T-cell (primary cell): ENCODE measurements around the gene MYRIP. TPM values are rescaled to one million over a fixed set of nuclear protein-coding genes. Genes with fewer than 3 reads are reported as not detected.

Source experiments
- ATAC-seq, 4 experiments: fragments of 200-7000 bp in 3 of 4; fragments of 150-1000 bp in 1 of 4; cut with Tn5 transposase; replicated peaks in 1 of 4; 1 replicate in 3 of 4; 2 replicates in 1 of 4; pipeline ENCODE4 v1.10.0; 2021; ENCODE audit warnings: moderate library complexity in 3 of 4, mild to moderate bottlenecking in 2 of 4, moderate number of reproducible peaks in 1 of 4
- CTCF ChIA-PET, 2 donors: fragments of 300-600 bp; sonication (Branson Sonifier 250); formaldehyde crosslinking; loops; one replicate each; lab custom pipeline; 2022; ENCODE audit warnings: antibody characterized with exemption in 2 of 2; lab: Charles Lee
- POLR2A ChIA-PET, 2 donors: fragments of 300-600 bp; sonication (Branson Sonifier 250); formaldehyde crosslinking; loops; one replicate each; lab custom pipeline; 2022; ENCODE audit warnings: antibody characterized with exemption in 2 of 2; lab: Charles Lee
- DNase-seq, 35 experiments: peaks; one replicate each; pipeline versions ENCODE4 v3.0.0 to v3.0.0-alpha.2; 2013 to 2023
- H3K27ac ChIP-seq: one replicate; pipeline ENCODE4 v1.5.1; 2013; ENCODE audit warnings: low read length
- H3K27me3 ChIP-seq, 2 experiments: replicated peaks in 1 of 2; 1 replicate in 1 of 2; 2 replicates in 1 of 2; pipeline versions ENCODE4 v1.6.1 to v1.7.0; 2013; ENCODE audit warnings: low read length in 1 of 2, mixed read lengths in 1 of 2; ENCODE audit not compliant: control insufficient read depth in 2 of 2, insufficient read depth in 2 of 2; ENCODE audit errors: extremely low read depth in 1 of 2
- H3K36me3 ChIP-seq, 2 donors: 1 replicate in 1 of 2; 2 replicates in 1 of 2; pipeline versions ENCODE4 v1.6.1 to v1.7.0; 2013; ENCODE audit warnings: low read length in 1 of 2; ENCODE audit not compliant: control insufficient read depth in 2 of 2, insufficient read depth in 1 of 2; ENCODE audit errors: extremely low read depth in 1 of 2
- H3K4me1 ChIP-seq, 2 experiments: 1 replicate in 1 of 2; 2 replicates in 1 of 2; pipeline versions ENCODE4 v1.6.1 to v1.7.0; 2013; ENCODE audit warnings: low read length in 2 of 2, mixed read lengths in 1 of 2; ENCODE audit not compliant: insufficient read depth in 2 of 2, control insufficient read depth in 1 of 2; ENCODE audit errors: extremely low read depth in 1 of 2
- H3K4me3 ChIP-seq, 2 donors: 1 replicate in 1 of 2; 2 replicates in 1 of 2; pipeline versions ENCODE4 v1.5.1 to v1.7.0; 2013; ENCODE audit warnings: mild to moderate bottlenecking in 2 of 2, low read length in 1 of 2, moderate library complexity in 1 of 2; ENCODE audit not compliant: control insufficient read depth in 1 of 2; ENCODE audit errors: extremely low read depth in 1 of 2
- H3K9me3 ChIP-seq: 2 replicates; pipeline ENCODE4 v1.7.0; 2013
- H3K27ac Mint-ChIP-seq, 2 donors: one replicate each; pipeline ENCODE4 v1.8.0; 2020 to 2021; ENCODE audit warnings: mild to moderate bottlenecking in 2 of 2, mixed read lengths in 2 of 2
- H3K27me3 Mint-ChIP-seq, 2 donors: one replicate each; pipeline ENCODE4 v1.8.0; 2021 to 2022; ENCODE audit warnings: mixed read lengths in 2 of 2
- H3K36me3 Mint-ChIP-seq: one replicate; pipeline ENCODE4 v1.8.0; 2021; ENCODE audit warnings: mixed read lengths
- H3K4me1 Mint-ChIP-seq, 3 donors: one replicate each; pipeline ENCODE4 v1.8.0; 2020 to 2022; ENCODE audit warnings: mixed read lengths in 3 of 3, mild to moderate bottlenecking in 1 of 3
- H3K4me3 Mint-ChIP-seq, 3 donors: one replicate each; pipeline ENCODE4 v1.8.0; 2020 to 2022; ENCODE audit warnings: mild to moderate bottlenecking in 3 of 3, mixed read lengths in 3 of 3, moderate library complexity in 3 of 3
- H3K9me3 Mint-ChIP-seq, 3 donors: one replicate each; pipeline ENCODE4 v1.8.0; 2020 to 2022; ENCODE audit warnings: mixed read lengths in 3 of 3
- WGBS: methylation state at CpG from one replicate; pipeline ENCODE4 v1.1.5; 2013; ENCODE audit warnings: missing lambda C conversion rate; ENCODE audit not compliant: insufficient coverage; 5-methylcytosine and 5-hydroxymethylcytosine counted together
- total RNA-seq, 35 experiments: library from RNA in 6 of 35; stranded (reverse) in 6 of 35; fragments of 120-200 nt in 1 of 35; gene quantifications; one replicate each; pipeline versions ENCODE4 v1.2.1 to v1.2.4 and lab custom pipeline; 2013 to 2026

MYRIP gene
- total RNA-seq, 5 donors from 2014 or later (not counting 1 experiment from before 2014, with no cell fraction given) = not detected

DNA sequence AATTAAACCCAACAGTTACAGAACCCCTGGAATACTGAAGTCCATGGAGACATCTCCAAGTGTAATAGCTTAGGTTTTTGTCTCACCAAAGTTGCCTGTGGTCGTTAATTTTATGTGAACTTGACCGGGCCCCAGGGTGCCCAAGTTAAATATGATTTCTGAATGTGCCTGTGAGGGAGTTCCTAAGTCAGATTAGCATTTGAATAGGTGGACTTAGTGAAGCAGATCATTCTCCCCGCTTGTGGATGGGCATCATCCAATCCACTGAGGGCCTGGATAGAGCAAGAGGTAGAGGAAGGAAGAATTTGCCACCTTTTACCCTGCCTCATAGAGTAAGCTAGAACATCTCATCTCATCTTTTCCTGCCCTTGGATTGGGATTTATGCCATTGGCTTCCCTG lies 203.0 kb downstream of the MYRIP start:
- no peaks in the 10 kb centered on the region for H3K9me3 ChIP-seq
- H3K27ac Mint-ChIP-seq = no peak overlapping the region
- H3K9me3 Mint-ChIP-seq = no peaks in the 10 kb centered on the region
- peaks cover 3 to 4% of the 10 kb centered on the region in 2 donors for H3K27me3 Mint-ChIP-seq
- DNase-seq = no peak
- H3K36me3 ChIP-seq = no peaks in the 10 kb centered on the region
- H3K4me3 ChIP-seq = no peak overlapping the region
- CTCF ChIA-PET = no interaction called here
- H3K4me3 Mint-ChIP-seq = no peak overlapping the region
- H3K36me3 Mint-ChIP-seq = no peaks in the 10 kb centered on the region
- WGBS = no CpG with 5 or more reads among the region's 3 CpGs
- no peaks in the 10 kb centered on the region for H3K4me1 ChIP-seq
- POLR2A ChIA-PET = no interaction called here
- ATAC-seq = no peak
- no peaks in the 10 kb centered on the region for H3K4me1 Mint-ChIP-seq
- no peaks in the 10 kb centered on the region for H3K27me3 ChIP-seq
- no peak overlapping the region for H3K27ac ChIP-seq

DNA sequence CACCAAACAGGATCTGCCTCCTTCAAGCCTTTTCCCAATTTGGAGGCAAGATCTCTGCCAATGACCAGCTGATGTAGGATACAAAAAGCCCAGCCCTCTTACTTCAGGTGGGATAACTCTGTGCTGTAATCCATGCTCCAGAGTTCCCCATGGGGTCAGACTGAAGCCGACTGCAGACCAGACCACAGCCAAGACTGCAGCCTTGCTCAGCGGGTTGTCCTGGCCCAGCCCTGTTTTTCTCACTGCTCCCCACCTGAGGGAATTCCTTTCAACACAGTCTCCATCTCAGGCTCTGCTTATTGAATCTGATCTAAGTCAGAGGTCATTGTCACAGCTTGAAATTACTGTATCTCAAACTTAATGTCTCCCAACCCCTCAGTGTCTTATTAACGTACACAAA lies 207.0 kb downstream of the MYRIP start:
- Histone ChIP-seq H3K4me1 (no peaks in the 10 kb centered on the region), H3K27ac (no peak overlapping the region), H3K36me3 (no peaks in the 10 kb centered on the region), H3K4me3 (no peak overlapping the region), H3K27me3 (no peaks in the 10 kb centered on the region), H3K9me3 (no peaks in the 10 kb centered on the region)
- no peaks in the 10 kb centered on the region for H3K36me3 Mint-ChIP-seq
- ChIA-PET POLR2A (no interaction called here), CTCF (no interaction called here)
- no peaks in the 10 kb centered on the region for H3K4me1 Mint-ChIP-seq
- DNase-seq (no peak), ATAC-seq (no peak)
- H3K4me3 Mint-ChIP-seq = no peak overlapping the region
- no peak overlapping the region for H3K27ac Mint-ChIP-seq
- H3K27me3 Mint-ChIP-seq = peaks cover 4 to 11% of the 10 kb centered on the region in 2 donors
- 82% methylated on average over 2 of the region's 3 CpGs for WGBS
- no peaks in the 10 kb centered on the region for H3K9me3 Mint-ChIP-seq

DNA sequence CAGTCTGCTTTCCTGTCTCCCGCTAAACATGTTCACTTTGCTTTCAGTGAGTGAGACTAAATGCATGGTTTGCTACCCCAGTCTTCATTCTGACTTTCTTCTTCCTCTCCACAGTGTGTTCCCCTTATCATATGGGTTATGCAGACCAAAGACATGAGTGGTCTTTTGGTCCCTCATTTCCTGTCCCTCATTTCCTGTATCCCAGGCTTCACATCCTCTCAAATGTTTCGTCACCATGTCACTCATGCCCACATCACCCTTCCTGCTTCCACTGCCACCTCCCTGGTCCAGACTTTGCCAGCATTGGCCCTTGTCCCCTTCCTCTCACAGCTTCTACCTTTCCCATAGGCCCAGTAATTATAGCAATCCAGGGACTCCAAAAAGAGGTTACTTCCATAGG lies 209.0 kb downstream of the MYRIP start:
- no peak overlapping the region for H3K4me3 Mint-ChIP-seq
- POLR2A ChIA-PET = no interaction called here

DNA sequence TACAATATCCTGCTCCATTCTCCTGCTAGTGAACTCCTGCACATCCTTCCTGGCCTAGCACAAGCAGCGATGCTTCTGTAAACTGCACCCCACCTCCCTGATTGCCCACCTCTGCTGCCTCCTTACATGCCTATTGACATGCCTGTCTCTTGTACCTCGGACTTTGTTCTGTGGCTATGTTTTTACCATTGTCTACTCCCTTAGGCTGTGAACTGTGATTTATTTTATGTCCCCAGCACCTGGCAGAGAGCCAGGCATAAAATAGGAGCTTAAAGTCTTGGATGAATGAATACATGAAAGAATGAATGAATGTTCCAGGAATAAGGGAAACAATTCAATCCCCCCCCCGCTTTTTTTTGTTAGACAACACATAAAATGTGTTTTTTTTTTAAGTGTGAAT lies 210.0 kb downstream of the MYRIP start:
- ATAC-seq (no peak), DNase-seq (no peak)
- H3K36me3 Mint-ChIP-seq = no peaks in the 10 kb centered on the region
- H3K4me1 Mint-ChIP-seq = no peaks in the 10 kb centered on the region
- H3K27ac Mint-ChIP-seq = no peak overlapping the region
- Histone ChIP-seq H3K4me3 (no peak overlapping the region), H3K4me1 (no peaks in the 10 kb centered on the region), H3K27ac (no peak overlapping the region), H3K36me3 (no peaks in the 10 kb centered on the region), H3K27me3 (no peaks in the 10 kb centered on the region), H3K9me3 (no peaks in the 10 kb centered on the region)
- WGBS = 100% methylated on average over 1 of the region's 3 CpGs
- POLR2A ChIA-PET = no interaction called here
- CTCF ChIA-PET = no interaction called here
- peaks cover 8 to 26% of the 10 kb centered on the region in 2 donors for H3K27me3 Mint-ChIP-seq
- H3K4me3 Mint-ChIP-seq = no peak overlapping the region
- peaks cover 0 to 4% (median 2%) of the 10 kb centered on the region in 3 donors for H3K9me3 Mint-ChIP-seq

More for the DNA sequence above, 209.0 kb downstream of the MYRIP start:
- H3K27ac ChIP-seq = no peak overlapping the region
- no peaks in the 10 kb centered on the region for H3K4me1 ChIP-seq
- H3K27me3 ChIP-seq = no peaks in the 10 kb centered on the region
- Mint-ChIP-seq H3K4me1 (no peaks in the 10 kb centered on the region), H3K36me3 (no peaks in the 10 kb centered on the region), H3K27ac (no peak overlapping the region), H3K27me3 (peaks cover 8 to 22% of the 10 kb centered on the region in 2 donors), H3K9me3 (no peaks in the 10 kb centered on the region)
- H3K4me3 ChIP-seq = no peak overlapping the region
- ATAC-seq = no peak
- no peak for DNase-seq
- no peaks in the 10 kb centered on the region for H3K36me3 ChIP-seq
- CTCF ChIA-PET = no interaction called here
- no peaks in the 10 kb centered on the region for H3K9me3 ChIP-seq
- 66% methylated on average over 2 of the region's 2 CpGs for WGBS

DNA sequence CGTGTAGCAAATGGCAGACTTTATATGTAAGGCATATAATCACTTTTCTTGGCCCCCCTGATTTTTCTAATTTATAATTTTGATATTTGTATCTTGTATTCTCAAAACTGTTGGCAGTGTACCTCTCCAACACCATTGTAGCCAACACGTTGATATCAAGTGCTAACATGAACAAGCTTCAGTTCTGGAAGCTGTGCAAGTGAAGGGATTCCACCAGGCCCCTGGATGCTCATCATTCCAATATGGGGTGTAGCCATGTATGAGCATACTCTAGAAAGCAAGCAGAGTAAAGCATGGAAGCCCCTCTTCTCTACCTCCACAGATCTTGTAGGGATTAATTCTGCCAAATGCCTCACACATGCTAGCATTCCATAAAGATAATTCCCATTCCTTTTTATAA lies 211.3 kb downstream of the MYRIP start:
- DNase-seq (no peak), ATAC-seq (no peak)
- Histone ChIP-seq H3K4me3 (no peak overlapping the region), H3K36me3 (no peaks in the 10 kb centered on the region), H3K27ac (no peak overlapping the region), H3K27me3 (no peaks in the 10 kb centered on the region), H3K4me1 (no peaks in the 10 kb centered on the region), H3K9me3 (no peaks in the 10 kb centered on the region)
- Mint-ChIP-seq H3K27me3 (peaks cover 8 to 26% of the 10 kb centered on the region in 2 donors), H3K27ac (no peak overlapping the region), H3K4me1 (no peaks in the 10 kb centered on the region), H3K36me3 (no peaks in the 10 kb centered on the region), H3K4me3 (no peak overlapping the region), H3K9me3 (peaks cover 6 to 11% (median 8%) of the 10 kb centered on the region in 3 donors)
- no CpG with 5 or more reads among the region's 2 CpGs for WGBS
- ChIA-PET POLR2A (no interaction called here), CTCF (no interaction called here)

DNA sequence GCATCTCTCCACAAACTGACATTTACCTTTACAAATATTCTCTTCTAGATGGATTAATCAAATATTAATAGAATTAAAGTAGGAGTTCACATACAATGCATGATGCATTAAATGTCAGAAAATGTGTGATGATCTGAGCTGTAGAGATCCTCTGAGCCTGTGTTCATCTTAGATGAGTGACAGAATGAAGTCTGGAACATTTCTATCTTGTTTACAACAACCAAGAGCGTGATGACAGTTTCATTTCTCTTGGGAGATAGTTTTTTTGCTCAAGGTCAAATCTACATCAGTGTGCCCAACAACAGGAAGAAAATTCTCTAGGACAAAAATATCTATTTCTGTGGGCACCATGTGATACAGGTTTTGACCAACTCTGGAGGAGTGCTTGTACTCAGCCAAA lies 211.9 kb downstream of the MYRIP start:
- POLR2A ChIA-PET = no interaction called here
- no CpG with 5 or more reads among the region's 1 CpG for WGBS
- Mint-ChIP-seq H3K4me1 (no peaks in the 10 kb centered on the region), H3K36me3 (no peaks in the 10 kb centered on the region), H3K27me3 (peaks cover 5 to 26% of the 10 kb centered on the region in 2 donors), H3K27ac (no peak overlapping the region), H3K4me3 (no peak overlapping the region), H3K9me3 (peaks cover 12 to 14% (median 13%) of the 10 kb centered on the region in 3 donors)
- Histone ChIP-seq H3K4me1 (no peaks in the 10 kb centered on the region), H3K4me3 (no peak overlapping the region), H3K27ac (no peak overlapping the region), H3K9me3 (no peaks in the 10 kb centered on the region), H3K36me3 (no peaks in the 10 kb centered on the region), H3K27me3 (no peaks in the 10 kb centered on the region)
- ATAC-seq = no peak
- DNase-seq = no peak
- CTCF ChIA-PET = no interaction called here

DNA sequence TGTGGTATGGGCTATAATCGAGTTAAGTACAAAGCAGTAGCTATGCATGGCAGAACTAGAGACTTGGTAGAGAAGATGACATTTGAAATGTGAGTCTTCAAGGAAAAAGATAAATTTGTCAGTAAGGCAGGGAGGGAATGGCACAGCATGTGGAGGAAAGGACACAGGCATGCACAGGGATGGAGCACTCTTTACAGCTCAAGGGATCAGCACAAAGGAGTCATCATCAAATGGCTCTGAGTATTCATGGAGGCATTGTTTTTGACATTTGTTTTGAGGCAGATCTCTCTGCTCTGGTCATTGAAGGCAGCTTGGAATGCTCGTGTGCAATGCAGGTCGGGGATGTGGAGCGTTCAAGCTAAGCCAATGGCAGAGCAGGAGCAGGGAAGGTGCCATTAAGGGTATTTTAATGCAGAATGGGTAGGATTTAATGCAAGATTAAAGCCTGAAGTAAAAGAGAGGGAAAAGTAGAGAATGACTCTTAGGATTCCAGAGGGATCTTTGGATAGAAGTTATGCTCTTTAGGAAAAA lies 213.0 kb downstream of the MYRIP start:
- H3K9me3 ChIP-seq = no peaks in the 10 kb centered on the region
- no peaks in the 10 kb centered on the region for H3K27me3 ChIP-seq
- CTCF ChIA-PET = no interaction called here
- H3K4me3 ChIP-seq = no peak overlapping the region
- H3K27ac Mint-ChIP-seq = no peak overlapping the region
- peaks cover 5 to 26% of the 10 kb centered on the region in 2 donors for H3K27me3 Mint-ChIP-seq
- no peak overlapping the region for H3K4me3 Mint-ChIP-seq
- no peaks in the 10 kb centered on the region for H3K4me1 ChIP-seq
- H3K27ac ChIP-seq = no peak overlapping the region
- 67% methylated on average over 4 of the region's 4 CpGs for WGBS
- POLR2A ChIA-PET = no interaction called here
- ATAC-seq (no peak), DNase-seq (no peak)
- H3K36me3 Mint-ChIP-seq = no peaks in the 10 kb centered on the region
- no peaks in the 10 kb centered on the region for H3K4me1 Mint-ChIP-seq
- peaks cover 21 to 22% (median 21%) of the 10 kb centered on the region in 3 donors for H3K9me3 Mint-ChIP-seq
- H3K36me3 ChIP-seq = no peaks in the 10 kb centered on the region
